Kidney epithelial cell (primary cell): Measurements from ENCODE around the gene TEPSIN. TPM values are rescaled to one million over a fixed set of nuclear protein-coding genes. Genes with fewer than 3 reads are reported as not detected.

Experiments
- DNase-seq: peaks from one replicate; pipeline ENCODE4 v3.0.0-alpha.2; 2010; ENCODE audit warnings: low read depth
- H3K27me3 ChIP-seq: 2 replicates; pipeline ENCODE4 v1.6.0; 2011; ENCODE audit warnings: low read length; ENCODE audit not compliant: control insufficient read depth, insufficient read depth
- H3K36me3 ChIP-seq: 2 replicates; pipeline ENCODE4 v1.5.1; 2011; ENCODE audit warnings: low read length; ENCODE audit not compliant: control insufficient read depth, insufficient read depth
- H3K4me3 ChIP-seq: 2 replicates; pipeline ENCODE4 v1.5.1; 2011; ENCODE audit warnings: low read depth, mild to moderate bottlenecking, control low read depth, low read length
- total RNA-seq: library from RNA; depleted of rRNA; stranded (reverse); fragments of >200 nt; gene quantifications from 2 replicates; pipeline ENCODE4 v1.2.3, GENCODE V29; 2015
- TF ChIP-seq, protein P1 (sequence below): IDR thresholded peaks from 2 replicates; pipeline ENCODE4 v1.5.1; 2011; ENCODE audit warnings: mild to moderate bottlenecking, moderate library complexity, low read length, control low read depth, inconsistent platforms; ENCODE audit not compliant: insufficient read depth, poor library complexity, severe bottlenecking

Gene TEPSIN
- total RNA-seq, 1 donor from 2014 or later, result 17.0 TPM

- Histone ChIP-seq H3K27me3 (no peaks in the 10 kb centered on the region), H3K4me3 (no peak overlapping the region), H3K36me3 (no peaks in the 10 kb centered on the region)
- TF ChIP-seq, protein P1, sequence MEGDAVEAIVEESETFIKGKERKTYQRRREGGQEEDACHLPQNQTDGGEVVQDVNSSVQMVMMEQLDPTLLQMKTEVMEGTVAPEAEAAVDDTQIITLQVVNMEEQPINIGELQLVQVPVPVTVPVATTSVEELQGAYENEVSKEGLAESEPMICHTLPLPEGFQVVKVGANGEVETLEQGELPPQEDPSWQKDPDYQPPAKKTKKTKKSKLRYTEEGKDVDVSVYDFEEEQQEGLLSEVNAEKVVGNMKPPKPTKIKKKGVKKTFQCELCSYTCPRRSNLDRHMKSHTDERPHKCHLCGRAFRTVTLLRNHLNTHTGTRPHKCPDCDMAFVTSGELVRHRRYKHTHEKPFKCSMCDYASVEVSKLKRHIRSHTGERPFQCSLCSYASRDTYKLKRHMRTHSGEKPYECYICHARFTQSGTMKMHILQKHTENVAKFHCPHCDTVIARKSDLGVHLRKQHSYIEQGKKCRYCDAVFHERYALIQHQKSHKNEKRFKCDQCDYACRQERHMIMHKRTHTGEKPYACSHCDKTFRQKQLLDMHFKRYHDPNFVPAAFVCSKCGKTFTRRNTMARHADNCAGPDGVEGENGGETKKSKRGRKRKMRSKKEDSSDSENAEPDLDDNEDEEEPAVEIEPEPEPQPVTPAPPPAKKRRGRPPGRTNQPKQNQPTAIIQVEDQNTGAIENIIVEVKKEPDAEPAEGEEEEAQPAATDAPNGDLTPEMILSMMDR, result no peak
- no peak for DNase-seq
Measured at GRCh38 chr17:81285179-81285878, 46.5 kb upstream of the TEPSIN start.

DNA sequence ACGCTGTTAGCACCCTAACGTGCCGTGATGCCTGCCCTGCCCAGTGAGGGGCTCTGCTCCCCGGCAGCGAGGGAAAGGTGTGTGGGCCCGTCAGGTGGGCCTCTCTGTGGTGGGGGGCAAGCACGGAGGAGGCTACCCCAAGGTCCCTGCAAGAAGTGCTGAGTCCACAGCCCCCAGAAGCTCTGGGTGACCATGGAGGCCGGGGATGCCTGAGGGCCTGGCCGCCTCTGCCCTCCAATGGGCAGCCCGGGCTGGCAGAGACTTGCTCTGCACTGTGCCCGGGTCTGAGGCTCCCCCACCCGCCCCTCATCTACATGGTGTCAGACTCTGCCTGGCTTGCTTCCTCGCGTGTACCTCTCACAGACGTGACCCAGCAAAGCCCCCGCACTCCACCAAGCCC is 44.0 kb upstream of the TEPSIN start:
- TF ChIP-seq, protein P1, result no peak
- no peak for DNase-seq
- no peak overlapping the region for H3K4me3 ChIP-seq
- H3K36me3 ChIP-seq, result no peaks in the 10 kb centered on the region
- H3K27me3 ChIP-seq, result no peaks in the 10 kb centered on the region

DNA sequence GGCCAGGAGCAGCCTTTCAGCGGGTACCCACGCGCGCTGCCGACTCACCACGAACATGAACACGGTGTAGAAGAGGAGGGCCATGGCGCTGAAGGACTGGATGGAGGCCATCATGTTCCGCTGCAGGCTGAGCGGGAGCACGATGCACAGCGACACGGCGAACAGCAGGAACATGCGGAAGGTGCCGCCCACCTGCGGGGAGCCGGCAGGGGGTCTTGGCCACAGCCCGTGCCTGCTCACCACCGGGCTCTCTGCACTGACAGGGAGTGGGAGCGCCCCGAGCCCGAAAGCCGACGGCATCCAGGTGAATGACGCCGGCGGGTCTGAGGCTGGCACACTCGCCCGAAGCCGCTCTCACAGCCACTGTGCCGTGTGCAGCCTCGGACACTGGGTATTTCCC is 43.3 kb upstream of the TEPSIN start:
- TF ChIP-seq, protein P1, result no peak
- Histone ChIP-seq H3K36me3 (peaks cover 2% of the 10 kb centered on the region), H3K4me3 (no peak overlapping the region), H3K27me3 (no peaks in the 10 kb centered on the region)
- DNase-seq, result no peak

DNA sequence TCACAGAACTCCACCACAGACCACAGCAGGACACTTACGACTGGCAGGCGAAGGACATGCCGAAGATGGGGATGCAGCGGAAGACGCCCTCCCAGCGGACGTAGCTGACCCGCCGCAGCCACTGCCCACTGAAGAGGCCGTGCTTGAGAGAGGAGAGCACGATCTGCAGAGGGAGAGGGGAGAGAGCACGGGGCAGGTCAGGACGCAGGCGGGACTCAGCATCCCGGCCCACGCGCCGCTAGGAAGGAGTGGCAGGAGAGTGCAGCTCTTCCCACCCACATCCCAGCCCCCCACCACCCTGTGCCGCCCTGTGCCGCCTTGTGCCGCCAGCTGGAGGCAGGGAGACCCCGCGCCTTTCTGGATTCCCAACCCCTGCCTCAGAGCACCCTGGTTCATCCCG is 41.7 kb upstream of the TEPSIN start:
- H3K27me3 ChIP-seq, result no peaks in the 10 kb centered on the region
- DNase-seq, result no peak
- TF ChIP-seq, protein P1, result no peak
- H3K36me3 ChIP-seq, result peaks cover 4% of the 10 kb centered on the region
- H3K4me3 ChIP-seq, result no peak overlapping the region

GRCh38 chr17:81279278-81280275 is 40.7 kb upstream of the TEPSIN start:
- Histone ChIP-seq H3K27me3 (no peaks in the 10 kb centered on the region), H3K36me3 (peaks cover 4% of the 10 kb centered on the region), H3K4me3 (no peak overlapping the region)
- no peak for DNase-seq
- TF ChIP-seq, protein P1, result no peak
